ENCODE results near the gene SURF1. TPM values are rescaled to one million over a fixed set of nuclear protein-coding genes. Genes with fewer than 3 reads are reported as not detected.
"Not testable (repeated sequence)": the region's sequence is repeated elsewhere in the genome, so short reads cannot be mapped to it uniquely, and the experiment has no call there.

The SURF1 gene
- total RNA-seq, 1 donor from 2014 or later = 31.3 TPM

GRCh38 chr9:133322701-133323100 is 33.6 kb downstream of the SURF1 start:
- H3K4me1 Mint-ChIP-seq (ENCODE audit: low read depth) = no peaks in the 10 kb centered on the region
- H3K4me3 Mint-ChIP-seq (ENCODE audit: unreplicated experiment) = no peak overlapping the region
- H3K36me3 Mint-ChIP-seq (ENCODE audit: low read depth) = peaks cover 4% of the 10 kb centered on the region
- no peak for TF ChIP-seq CTCF (IDR thresholded peaks at IDR 0.05)
- peaks cover 3% of the 10 kb centered on the region for H3K9me3 Mint-ChIP-seq (ENCODE audit: low read depth)
- H3K27ac Mint-ChIP-seq (ENCODE audit: unreplicated experiment) = no peak overlapping the region
- no peak for DNase-seq (ENCODE audit: low spot score)
- H3K27me3 Mint-ChIP-seq (ENCODE audit: low read depth) = peaks cover 2% of the 10 kb centered on the region

GRCh38 chr9:133321411-133321935 is 34.8 kb downstream of the SURF1 start:
- H3K27me3 Mint-ChIP-seq (ENCODE audit: low read depth) = peaks cover 2% of the 10 kb centered on the region
- H3K9me3 Mint-ChIP-seq (ENCODE audit: low read depth) = peaks cover 3% of the 10 kb centered on the region
- no peak overlapping the region for H3K4me3 Mint-ChIP-seq (ENCODE audit: unreplicated experiment)
- peaks cover 4% of the 10 kb centered on the region for H3K36me3 Mint-ChIP-seq (ENCODE audit: low read depth)
- TF ChIP-seq CTCF (IDR thresholded peaks at IDR 0.05) = no peak
- H3K4me1 Mint-ChIP-seq (ENCODE audit: low read depth) = no peaks in the 10 kb centered on the region
- no peak overlapping the region for H3K27ac Mint-ChIP-seq (ENCODE audit: unreplicated experiment)
- no peak for DNase-seq (ENCODE audit: low spot score)

- no peak for TF ChIP-seq CTCF (IDR thresholded peaks at IDR 0.05)
- Mint-ChIP-seq H3K4me3 (ENCODE audit: unreplicated experiment) (no peak overlapping the region), H3K27me3 (ENCODE audit: low read depth) (peaks cover 2% of the 10 kb centered on the region), H3K27ac (ENCODE audit: unreplicated experiment) (no peak overlapping the region), H3K4me1 (ENCODE audit: low read depth) (no peaks in the 10 kb centered on the region), H3K9me3 (ENCODE audit: low read depth) (peaks cover 3% of the 10 kb centered on the region), H3K36me3 (ENCODE audit: low read depth) (peaks cover 4% of the 10 kb centered on the region)
- no peak for DNase-seq (ENCODE audit: low spot score)
Measured at GRCh38 chr9:133320421-133320881, 35.8 kb downstream of the SURF1 start.

GRCh38 chr9:133317551-133317950 is 38.7 kb downstream of the SURF1 start:
- H3K4me3 Mint-ChIP-seq (ENCODE audit: unreplicated experiment); H3K9me3 Mint-ChIP-seq (ENCODE audit: low read depth); H3K27ac Mint-ChIP-seq (ENCODE audit: unreplicated experiment); H3K27me3 Mint-ChIP-seq (ENCODE audit: low read depth); H3K36me3 Mint-ChIP-seq (ENCODE audit: low read depth); H3K4me1 Mint-ChIP-seq (ENCODE audit: low read depth); DNase-seq (ENCODE audit: low spot score): not testable (repeated sequence)

- H3K27me3 Mint-ChIP-seq (ENCODE audit: low read depth) = peaks cover 2% of the 10 kb centered on the region
- H3K4me3 Mint-ChIP-seq (ENCODE audit: unreplicated experiment) = no peak overlapping the region
- TF ChIP-seq CTCF (IDR thresholded peaks at IDR 0.05) = no peak
- no peaks in the 10 kb centered on the region for H3K36me3 Mint-ChIP-seq (ENCODE audit: low read depth)
- DNase-seq (ENCODE audit: low spot score) = no peak
- H3K27ac Mint-ChIP-seq (ENCODE audit: unreplicated experiment) = no peak overlapping the region
- no peaks in the 10 kb centered on the region for H3K9me3 Mint-ChIP-seq (ENCODE audit: low read depth)
- H3K4me1 Mint-ChIP-seq (ENCODE audit: low read depth) = no peaks in the 10 kb centered on the region
Measured at GRCh38 chr9:133315997-133316396, 40.3 kb downstream of the SURF1 start.

- Mint-ChIP-seq H3K27me3 (ENCODE audit: low read depth) (peaks cover 5% of the 10 kb centered on the region), H3K36me3 (ENCODE audit: low read depth) (no peaks in the 10 kb centered on the region), H3K4me3 (ENCODE audit: unreplicated experiment) (no peak overlapping the region), H3K9me3 (ENCODE audit: low read depth) (peaks cover 7% of the 10 kb centered on the region), H3K4me1 (ENCODE audit: low read depth) (peaks cover 9% of the 10 kb centered on the region), H3K27ac (ENCODE audit: unreplicated experiment) (no peak overlapping the region)
- no peak for TF ChIP-seq CTCF (IDR thresholded peaks at IDR 0.05)
- DNase-seq (ENCODE audit: low spot score) = no peak
Measured at GRCh38 chr9:133309608-133310007, 46.7 kb downstream of the SURF1 start.

Data from chondrocyte (in vitro differentiated cells).